Pons (tissue), 1 donor: Measurements from ENCODE around the gene NFYC.

Experiments used
- DNase-seq: peaks from one replicate; pipeline ENCODE4 v3.0.0-alpha.2; 2016; ENCODE audit warnings: low spot score

NFYC gene

GRCh38 chr1:40760984-40761383, 69.5 kb downstream of the NFYC start:
- no peak for DNase-seq

GRCh38 chr1:40762144-40762923, 70.8 kb downstream of the NFYC start:
- no peak for DNase-seq

GRCh38 chr1:40763742-40764532, 72.4 kb downstream of the NFYC start:
- no peak for DNase-seq

- no peak for DNase-seq
Observed at GRCh38 chr1:40764981-40765380, 73.5 kb downstream of the NFYC start.

- DNase-seq = no peak
Observed at GRCh38 chr1:40766017-40766416, 74.5 kb downstream of the NFYC start.

GRCh38 chr1:40766560-40766959, 75.1 kb downstream of the NFYC start:
- DNase-seq = no peak

- peak; percentile 30 for DNase-seq
Observed at GRCh38 chr1:40768146-40768990, 76.9 kb downstream of the NFYC start.

GRCh38 chr1:40769815-40770214, 78.3 kb downstream of the NFYC start:
- peak; percentile 32 for DNase-seq

- no peak for DNase-seq
Observed at GRCh38 chr1:40770296-40771070, 79.0 kb downstream of the NFYC start.

GRCh38 chr1:40772146-40772955, 80.8 kb downstream of the NFYC start:
- no peak for DNase-seq

- DNase-seq = no peak
Observed at GRCh38 chr1:40773748-40774265, 82.3 kb downstream of the NFYC start.

- peak; percentile 15 for DNase-seq
Observed at GRCh38 chr1:40774266-40774998, 82.9 kb downstream of the NFYC start.

- no peak for DNase-seq
Observed at GRCh38 chr1:40776236-40777072, 85.0 kb downstream of the NFYC start.

- no peak for DNase-seq
Observed at GRCh38 chr1:40777224-40777970, 85.9 kb downstream of the NFYC start.

GRCh38 chr1:40780678-40781607, 89.4 kb downstream of the NFYC start:
- DNase-seq = no peak

- DNase-seq = no peak
Observed at GRCh38 chr1:40781608-40781971, 90.1 kb downstream of the NFYC start.

GRCh38 chr1:40782371-40782956, 91.0 kb downstream of the NFYC start:
- no peak for DNase-seq
